ENCODE measurements around the gene GJA9.
"Not testable (repeated sequence)": the region's sequence is repeated elsewhere in the genome, so short reads cannot be mapped to it uniquely, and the experiment has no call there.

Gene GJA9

GRCh38 chr1:38872401-38873026 is 8.9 kb downstream of the GJA9 start:
- H3K27ac ChIP-seq (ENCODE audit: low read depth, low read length) = peak overlapping the region; percentile 34
- H3K27me3 ChIP-seq (ENCODE audit: control insufficient read depth, insufficient read depth, low read length) = no peaks in the 10 kb centered on the region
- H3K4me3 ChIP-seq (ENCODE audit: low read length) = peak overlapping the region; percentile 90
- no peaks in the 10 kb centered on the region for H3K36me3 ChIP-seq (ENCODE audit: control insufficient read depth, insufficient read depth, low read length)
- H3K4me1 ChIP-seq (ENCODE audit: control insufficient read depth, insufficient read depth, low read length) = peaks cover 5% of the 10 kb centered on the region
- H3K9ac ChIP-seq (ENCODE audit: low read length) = peak overlapping the region; percentile 83

- no peak overlapping the region for H3K4me3 ChIP-seq (ENCODE audit: low read length)
- H3K27me3 ChIP-seq (ENCODE audit: control insufficient read depth, insufficient read depth, low read length) = no peaks in the 10 kb centered on the region
- no peaks in the 10 kb centered on the region for H3K36me3 ChIP-seq (ENCODE audit: control insufficient read depth, insufficient read depth, low read length)
- H3K27ac ChIP-seq (ENCODE audit: low read depth, low read length) = no peak overlapping the region
- H3K9ac ChIP-seq (ENCODE audit: low read length) = no peak overlapping the region
- peaks cover 5% of the 10 kb centered on the region for H3K4me1 ChIP-seq (ENCODE audit: control insufficient read depth, insufficient read depth, low read length)
Measured at GRCh38 chr1:38870996-38871395, 10.4 kb downstream of the GJA9 start.

GRCh38 chr1:38867208-38867607 is 14.2 kb downstream of the GJA9 start:
- Histone ChIP-seq H3K27me3 (ENCODE audit: control insufficient read depth, insufficient read depth, low read length) (no peaks in the 10 kb centered on the region), H3K4me3 (ENCODE audit: low read length) (no peak overlapping the region), H3K9ac (ENCODE audit: low read length) (no peak overlapping the region), H3K4me1 (ENCODE audit: control insufficient read depth, insufficient read depth, low read length) (peaks cover under 1% of the 10 kb centered on the region), H3K27ac (ENCODE audit: low read depth, low read length) (no peak overlapping the region), H3K36me3 (ENCODE audit: control insufficient read depth, insufficient read depth, low read length) (peaks cover 3% of the 10 kb centered on the region)

DNA sequence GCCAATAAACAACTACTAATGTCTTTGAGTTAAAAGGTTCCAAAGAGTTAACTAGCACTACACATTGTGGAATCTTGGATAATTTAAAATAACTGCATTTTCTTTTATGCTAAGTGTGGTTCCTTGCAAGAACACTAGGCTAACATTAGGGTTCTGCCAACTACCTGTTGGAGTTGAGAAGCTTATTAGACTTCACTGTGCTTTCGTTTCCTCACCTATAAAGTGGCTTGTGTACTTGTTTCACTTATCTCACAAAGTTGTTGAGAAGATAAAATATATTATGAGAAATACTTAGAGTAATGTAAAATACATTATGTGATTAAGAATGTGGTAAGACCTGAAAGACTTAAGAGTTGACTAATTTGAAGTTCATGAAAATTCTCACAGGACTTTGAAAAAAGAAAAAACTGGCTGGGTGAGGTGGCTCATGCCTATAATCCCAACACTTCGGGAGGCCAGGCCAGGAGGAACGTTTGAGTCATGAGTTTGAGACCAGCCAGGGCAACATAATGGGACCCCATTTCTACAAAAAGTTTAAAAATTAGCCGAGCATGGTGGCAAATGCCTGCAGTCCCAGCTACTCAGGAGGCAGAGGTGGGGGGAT is 16.2 kb downstream of the GJA9 start:
- Histone ChIP-seq H3K36me3 (ENCODE audit: control insufficient read depth, insufficient read depth, low read length) (peaks cover 3% of the 10 kb centered on the region), H3K4me3 (ENCODE audit: low read length) (no peak overlapping the region), H3K4me1 (ENCODE audit: control insufficient read depth, insufficient read depth, low read length) (peaks cover 4% of the 10 kb centered on the region), H3K27ac (ENCODE audit: low read depth, low read length) (no peak overlapping the region), H3K9ac (ENCODE audit: low read length) (no peak overlapping the region), H3K27me3 (ENCODE audit: control insufficient read depth, insufficient read depth, low read length) (no peaks in the 10 kb centered on the region)

DNA sequence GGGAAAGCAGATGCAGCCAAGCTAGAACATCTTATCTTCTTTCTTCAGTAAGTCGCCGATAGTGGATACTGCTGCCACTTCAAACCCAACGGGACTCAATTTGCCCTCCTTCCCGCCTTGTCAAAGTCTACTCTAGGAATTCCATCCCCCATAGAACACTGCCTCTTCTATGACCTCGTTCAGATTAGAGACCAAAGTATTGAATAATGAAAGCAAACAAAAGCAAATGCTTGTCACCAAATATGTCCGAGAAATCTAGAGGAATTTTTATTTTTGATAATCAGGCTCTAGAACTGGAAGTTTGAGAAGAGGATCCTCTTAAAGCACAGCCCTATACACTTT is 21.0 kb downstream of the GJA9 start:
- no peak overlapping the region for H3K27ac ChIP-seq (ENCODE audit: low read depth, low read length)
- peaks cover 7% of the 10 kb centered on the region for H3K36me3 ChIP-seq (ENCODE audit: control insufficient read depth, insufficient read depth, low read length)
- peak overlapping the region; percentile 96 for H3K4me3 ChIP-seq (ENCODE audit: low read length)
- peaks cover 9% of the 10 kb centered on the region for H3K4me1 ChIP-seq (ENCODE audit: control insufficient read depth, insufficient read depth, low read length)
- H3K27me3 ChIP-seq (ENCODE audit: control insufficient read depth, insufficient read depth, low read length) = no peaks in the 10 kb centered on the region
- peak overlapping the region; percentile 83 for H3K9ac ChIP-seq (ENCODE audit: low read length)

DNA sequence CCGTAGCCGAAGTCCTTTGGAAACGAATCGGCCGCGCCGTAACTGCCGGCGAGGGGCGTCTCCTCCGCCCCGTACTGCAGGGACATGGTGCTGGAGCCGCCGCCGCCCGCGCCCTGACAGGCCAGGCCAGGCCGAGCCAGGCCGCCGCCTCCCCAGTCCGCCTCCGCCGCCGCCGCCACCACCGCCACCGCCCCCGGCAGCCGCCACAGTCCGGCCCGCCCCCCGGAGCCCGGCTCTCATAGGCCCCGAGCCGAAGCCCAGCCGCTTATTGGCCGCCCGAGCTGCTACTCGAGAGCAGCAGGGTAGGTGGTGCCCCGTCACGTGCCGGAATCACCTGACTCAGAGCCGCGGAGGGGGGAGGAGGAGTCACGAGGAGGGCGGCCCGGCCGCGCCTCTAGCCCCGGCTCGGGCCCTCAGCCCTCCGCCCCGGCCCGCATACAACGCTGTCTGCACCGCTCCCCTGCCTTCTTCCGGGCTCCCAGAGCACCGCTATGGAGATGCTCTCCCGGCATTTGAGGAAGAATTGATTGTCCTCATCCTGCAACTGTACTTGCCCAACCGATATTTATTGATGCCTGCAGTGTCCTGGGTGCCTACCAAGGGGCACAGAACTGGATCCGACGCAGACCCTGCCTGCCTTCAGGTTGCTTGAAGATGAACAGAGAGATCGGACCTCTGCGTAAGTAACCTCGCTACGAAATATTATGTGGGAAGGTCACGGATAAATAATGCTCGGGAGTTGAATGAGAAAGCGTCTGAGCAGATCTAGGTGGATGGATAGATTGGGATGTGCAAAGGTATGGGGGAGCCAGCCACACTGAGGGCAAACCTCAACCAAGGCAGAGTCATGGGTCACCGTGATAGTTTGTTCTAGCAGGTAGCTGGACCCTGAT is 21.6 kb downstream of the GJA9 start, which contains the start of gene RRAGC:
RRAGC (minus strand) TSS at position 212 of the 893 bp plus-strand sequence; CDS start at position 86, 126 bp downstream.
- Histone ChIP-seq H3K27me3 (ENCODE audit: control insufficient read depth, insufficient read depth, low read length) (no peaks in the 10 kb centered on the region), H3K36me3 (ENCODE audit: control insufficient read depth, insufficient read depth, low read length) (peaks cover 11% of the 10 kb centered on the region), H3K9ac (ENCODE audit: low read length) (peak within 1 kb of the TSS; percentile 83), H3K27ac (ENCODE audit: low read depth, low read length) (peak within 1 kb of the TSS; percentile 81), H3K4me1 (ENCODE audit: control insufficient read depth, insufficient read depth, low read length) (peaks cover 9% of the 10 kb centered on the region), H3K4me3 (ENCODE audit: low read length) (peak within 1 kb of the TSS; percentile 96)

DNA sequence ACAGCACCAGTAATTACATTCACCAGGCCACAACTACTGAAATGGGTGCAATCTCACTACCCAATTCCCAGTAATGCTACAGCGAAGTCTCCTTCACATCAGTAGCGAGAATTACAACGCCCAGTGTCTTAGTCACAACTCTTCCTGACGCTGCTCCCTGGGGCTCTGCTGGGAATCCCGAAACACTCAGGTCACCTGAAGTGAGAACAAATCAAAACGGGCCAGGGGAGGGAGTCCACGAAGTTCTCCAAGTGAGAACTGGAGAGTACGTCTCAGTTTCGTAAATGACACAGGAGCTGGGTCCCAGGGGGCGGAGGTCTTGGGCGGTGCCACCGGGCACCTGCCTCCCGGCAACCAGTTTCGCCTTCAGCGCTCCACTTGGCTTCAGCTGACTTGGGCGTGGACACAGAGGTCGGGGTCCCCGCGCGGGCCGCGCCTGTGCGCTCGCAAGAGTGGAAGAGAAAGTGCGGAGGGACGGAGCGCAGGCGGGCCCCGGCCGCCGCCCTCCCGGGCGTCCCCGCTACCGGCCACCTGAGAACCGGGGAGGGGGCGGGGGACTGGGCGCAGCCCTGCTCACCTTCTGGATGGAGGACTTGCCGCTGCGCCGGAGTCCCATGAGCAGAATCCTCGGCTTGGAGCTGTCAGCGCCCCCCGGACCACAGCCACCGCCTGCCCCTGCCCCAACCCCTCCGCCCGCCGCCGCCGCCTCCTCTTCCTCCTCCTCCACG is 22.4 kb downstream of the GJA9 start:
- peak overlapping the region; percentile 81 for H3K27ac ChIP-seq (ENCODE audit: low read depth, low read length)
- H3K9ac ChIP-seq (ENCODE audit: low read length) = peak overlapping the region; percentile 57
- peaks cover 9% of the 10 kb centered on the region for H3K4me1 ChIP-seq (ENCODE audit: control insufficient read depth, insufficient read depth, low read length)
- H3K4me3 ChIP-seq (ENCODE audit: low read length) = peak overlapping the region; percentile 87
- H3K36me3 ChIP-seq (ENCODE audit: control insufficient read depth, insufficient read depth, low read length) = peaks cover 10% of the 10 kb centered on the region
- no peaks in the 10 kb centered on the region for H3K27me3 ChIP-seq (ENCODE audit: control insufficient read depth, insufficient read depth, low read length)

DNA sequence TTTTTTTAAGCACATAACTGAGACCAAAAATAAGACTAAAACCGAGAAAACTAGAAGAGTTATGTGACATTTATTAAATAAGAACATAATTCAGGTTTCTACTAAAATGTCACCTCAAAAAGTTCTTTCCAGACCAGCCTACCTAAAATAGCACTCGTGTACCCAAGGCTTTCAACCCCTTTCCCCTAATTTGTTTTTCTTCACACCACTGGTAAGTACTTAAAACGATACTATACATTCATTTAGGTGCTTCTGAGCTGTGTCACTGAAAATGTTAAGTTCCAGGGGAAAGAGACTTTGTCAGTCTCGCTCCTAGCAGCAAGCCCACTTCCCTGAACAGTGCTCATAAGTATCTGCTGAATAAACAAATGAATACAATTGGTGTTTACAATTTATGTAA is 28.6 kb downstream of the GJA9 start:
- Histone ChIP-seq H3K36me3 (ENCODE audit: control insufficient read depth, insufficient read depth, low read length) (peaks cover 13% of the 10 kb centered on the region), H3K4me1 (ENCODE audit: control insufficient read depth, insufficient read depth, low read length) (no peaks in the 10 kb centered on the region), H3K27ac (ENCODE audit: low read depth, low read length) (no peak overlapping the region)

DNA sequence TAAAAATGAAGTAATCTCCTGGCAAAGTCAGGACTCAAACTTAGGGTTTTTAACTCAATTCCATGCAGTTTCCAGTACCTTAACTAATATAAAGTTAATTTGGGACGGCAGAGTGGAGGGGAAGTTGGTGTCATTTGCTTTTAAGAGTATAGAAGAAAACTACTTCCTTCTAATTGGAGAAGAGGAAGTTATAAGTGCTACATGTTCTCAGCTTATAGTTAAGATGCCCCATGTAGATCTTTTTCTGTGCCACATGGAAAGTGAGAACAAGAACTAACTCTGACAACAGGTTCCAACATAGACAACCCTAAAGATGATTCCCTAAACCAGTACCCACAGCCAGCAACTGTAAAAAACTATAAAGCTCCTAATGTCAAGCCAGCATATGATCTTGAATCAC is 33.3 kb downstream of the GJA9 start:
- H3K36me3 ChIP-seq (ENCODE audit: control insufficient read depth, insufficient read depth, low read length) = peaks cover 7% of the 10 kb centered on the region
- no peak overlapping the region for H3K27ac ChIP-seq (ENCODE audit: low read depth, low read length)

More for the DNA sequence above, 28.6 kb downstream of the GJA9 start:
- H3K4me3 ChIP-seq (ENCODE audit: low read length) = no peak overlapping the region
- no peak overlapping the region for H3K9ac ChIP-seq (ENCODE audit: low read length)
- no peaks in the 10 kb centered on the region for H3K27me3 ChIP-seq (ENCODE audit: control insufficient read depth, insufficient read depth, low read length)

DNA sequence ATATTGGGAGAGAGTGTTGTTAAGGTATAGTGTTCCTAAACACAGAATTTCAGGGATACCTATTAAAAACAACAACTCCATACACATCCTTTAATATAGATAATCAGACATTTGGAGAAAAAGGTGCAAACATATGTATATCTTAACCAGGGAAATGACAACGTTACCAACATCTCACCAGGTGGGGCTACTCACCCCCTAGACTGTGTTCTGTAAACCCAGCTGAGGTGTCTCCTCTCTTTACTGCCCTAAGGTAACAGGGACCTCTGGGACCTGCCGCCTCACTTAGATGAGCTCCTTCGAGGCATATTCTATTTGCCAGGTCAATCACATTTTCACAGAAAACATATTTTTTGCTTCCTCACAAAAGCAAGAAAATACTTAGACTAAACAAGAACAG is 35.2 kb downstream of the GJA9 start:
- peaks cover 4% of the 10 kb centered on the region for H3K36me3 ChIP-seq (ENCODE audit: control insufficient read depth, insufficient read depth, low read length)
- no peak overlapping the region for H3K4me3 ChIP-seq (ENCODE audit: low read length)
- H3K27me3 ChIP-seq (ENCODE audit: control insufficient read depth, insufficient read depth, low read length) = no peaks in the 10 kb centered on the region
- H3K27ac ChIP-seq (ENCODE audit: low read depth, low read length) = no peak overlapping the region
- no peaks in the 10 kb centered on the region for H3K4me1 ChIP-seq (ENCODE audit: control insufficient read depth, insufficient read depth, low read length)
- no peak overlapping the region for H3K9ac ChIP-seq (ENCODE audit: low read length)

More for the DNA sequence above, 33.3 kb downstream of the GJA9 start:
- H3K4me1 ChIP-seq (ENCODE audit: control insufficient read depth, insufficient read depth, low read length) = no peaks in the 10 kb centered on the region
- H3K27me3 ChIP-seq (ENCODE audit: control insufficient read depth, insufficient read depth, low read length) = no peaks in the 10 kb centered on the region
- H3K4me3 ChIP-seq (ENCODE audit: low read length) = no peak overlapping the region
- no peak overlapping the region for H3K9ac ChIP-seq (ENCODE audit: low read length)

DNA sequence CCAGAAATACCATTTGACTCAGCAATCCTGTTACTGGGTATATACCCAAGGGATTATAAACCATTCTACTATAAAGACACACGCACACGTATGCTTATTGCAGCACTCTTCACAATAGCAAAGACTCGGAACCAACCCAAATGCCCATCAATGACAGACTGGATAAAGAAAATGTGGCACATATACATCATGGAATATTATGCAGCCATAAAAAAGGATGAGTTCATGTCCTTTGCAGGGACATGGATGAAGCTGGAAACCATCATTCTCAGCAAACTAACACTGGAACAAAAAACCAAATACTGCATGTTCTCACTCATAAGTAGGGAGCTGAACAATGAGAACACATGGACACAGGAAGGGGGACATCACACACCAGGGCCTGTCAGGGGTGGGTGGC is 36.3 kb downstream of the GJA9 start:
- H3K4me3 ChIP-seq (ENCODE audit: low read length); H3K9ac ChIP-seq (ENCODE audit: low read length); H3K36me3 ChIP-seq (ENCODE audit: control insufficient read depth, insufficient read depth, low read length); H3K4me1 ChIP-seq (ENCODE audit: control insufficient read depth, insufficient read depth, low read length); H3K27me3 ChIP-seq (ENCODE audit: control insufficient read depth, insufficient read depth, low read length); H3K27ac ChIP-seq (ENCODE audit: low read depth, low read length): not testable (repeated sequence)

DNA sequence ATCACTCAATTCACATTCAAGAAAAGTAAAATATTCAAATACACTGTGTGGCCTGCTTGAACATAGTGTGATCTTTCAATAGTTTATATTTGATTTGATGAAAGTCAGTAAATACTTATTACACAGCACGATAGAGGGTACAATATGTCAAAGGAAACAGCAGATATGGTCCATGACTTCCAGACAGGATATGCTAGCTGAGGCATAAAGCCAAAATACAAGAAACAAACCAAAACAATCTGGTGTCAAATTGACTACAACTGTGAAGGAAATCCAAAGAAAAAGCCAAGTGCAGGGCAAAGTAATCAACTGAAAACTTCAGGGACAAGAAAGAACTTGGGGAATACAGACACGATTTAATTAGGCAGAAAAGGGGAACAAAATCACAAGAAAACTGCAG is 41.1 kb downstream of the GJA9 start:
- Histone ChIP-seq H3K27ac (ENCODE audit: low read depth, low read length) (no peak overlapping the region), H3K4me1 (ENCODE audit: control insufficient read depth, insufficient read depth, low read length) (no peaks in the 10 kb centered on the region), H3K27me3 (ENCODE audit: control insufficient read depth, insufficient read depth, low read length) (no peaks in the 10 kb centered on the region), H3K4me3 (ENCODE audit: low read length) (no peak overlapping the region), H3K9ac (ENCODE audit: low read length) (no peak overlapping the region), H3K36me3 (ENCODE audit: control insufficient read depth, insufficient read depth, low read length) (peaks cover 4% of the 10 kb centered on the region)

Data from rectal smooth muscle tissue (tissue), 1 donor.